ENCODE data around the gene PDLIM7.

The PDLIM7 gene

DNA sequence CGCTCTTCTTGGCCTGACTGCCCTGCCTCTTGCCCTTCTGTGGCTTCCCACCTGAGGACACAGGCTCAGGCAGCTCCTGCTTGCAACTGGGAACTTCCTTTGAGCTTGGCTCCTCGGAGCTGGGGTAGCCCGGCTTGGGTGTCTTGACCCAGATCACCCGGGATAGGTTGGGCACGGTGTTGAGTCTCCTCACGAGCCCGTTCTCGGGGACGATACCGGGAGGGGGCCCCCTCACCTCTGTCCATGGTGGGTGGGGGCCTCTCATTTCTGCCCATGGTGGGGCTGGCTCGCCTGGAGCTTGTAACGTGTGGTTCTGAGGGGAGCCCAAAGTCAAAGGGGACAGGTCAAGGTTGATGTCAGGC lies 27.1 kb upstream of the PDLIM7 start:
- TF ChIP-seq, protein P1, sequence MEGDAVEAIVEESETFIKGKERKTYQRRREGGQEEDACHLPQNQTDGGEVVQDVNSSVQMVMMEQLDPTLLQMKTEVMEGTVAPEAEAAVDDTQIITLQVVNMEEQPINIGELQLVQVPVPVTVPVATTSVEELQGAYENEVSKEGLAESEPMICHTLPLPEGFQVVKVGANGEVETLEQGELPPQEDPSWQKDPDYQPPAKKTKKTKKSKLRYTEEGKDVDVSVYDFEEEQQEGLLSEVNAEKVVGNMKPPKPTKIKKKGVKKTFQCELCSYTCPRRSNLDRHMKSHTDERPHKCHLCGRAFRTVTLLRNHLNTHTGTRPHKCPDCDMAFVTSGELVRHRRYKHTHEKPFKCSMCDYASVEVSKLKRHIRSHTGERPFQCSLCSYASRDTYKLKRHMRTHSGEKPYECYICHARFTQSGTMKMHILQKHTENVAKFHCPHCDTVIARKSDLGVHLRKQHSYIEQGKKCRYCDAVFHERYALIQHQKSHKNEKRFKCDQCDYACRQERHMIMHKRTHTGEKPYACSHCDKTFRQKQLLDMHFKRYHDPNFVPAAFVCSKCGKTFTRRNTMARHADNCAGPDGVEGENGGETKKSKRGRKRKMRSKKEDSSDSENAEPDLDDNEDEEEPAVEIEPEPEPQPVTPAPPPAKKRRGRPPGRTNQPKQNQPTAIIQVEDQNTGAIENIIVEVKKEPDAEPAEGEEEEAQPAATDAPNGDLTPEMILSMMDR (IDR thresholded peaks at IDR 0.05; ENCODE audit: low read depth, low read length): no peak
- no peak overlapping the region for H3K4me3 ChIP-seq (ENCODE audit: low read depth, low read length)
- in situ Hi-C loops (cut with HindIII; ENCODE audit: low sequenced_read_pairs): no loop called here
- DNase-seq (ENCODE audit: low read depth, low spot score): no peak

DNA sequence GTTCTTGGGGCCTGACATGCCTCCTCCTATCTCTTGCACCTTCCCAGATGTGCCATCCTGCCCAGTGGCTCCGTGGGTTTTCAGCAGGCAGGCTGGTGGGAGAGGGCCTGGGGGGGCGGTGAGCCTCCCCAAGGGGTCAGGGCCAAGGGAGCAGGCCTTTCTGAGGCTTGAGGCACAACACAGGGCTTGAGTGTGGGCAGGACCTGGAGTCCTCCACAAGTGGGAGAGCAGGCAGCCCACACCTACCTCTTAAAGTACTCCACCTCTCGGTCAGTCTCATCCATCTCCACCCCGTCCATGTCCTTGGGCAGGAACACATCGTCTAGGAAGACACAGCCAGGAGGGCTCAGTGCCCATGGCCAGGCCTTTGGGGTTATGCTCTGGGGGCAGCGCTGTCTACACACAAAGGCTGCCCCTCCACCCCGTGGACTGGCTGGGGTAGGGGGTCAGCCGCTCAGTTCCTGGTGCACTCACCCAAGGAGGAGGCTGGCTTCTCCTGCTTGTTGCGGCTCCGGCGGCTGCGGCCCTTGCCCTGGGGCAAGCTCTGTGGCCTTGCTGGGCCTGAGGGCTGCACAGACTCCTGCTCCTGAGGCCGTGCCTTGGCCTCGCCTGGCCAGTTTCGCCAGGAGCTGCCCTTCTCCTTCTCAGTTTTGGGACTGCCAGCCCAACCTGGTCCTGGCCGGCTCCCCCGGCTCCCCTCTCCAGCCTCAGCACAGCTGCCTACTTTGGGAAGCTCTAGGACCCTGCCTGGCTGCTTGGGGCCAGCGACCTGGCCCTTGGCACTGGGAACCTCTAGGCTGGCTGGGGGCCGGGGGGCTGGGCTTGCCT lies 26.5 kb upstream of the PDLIM7 start:
- TF ChIP-seq, protein P1 (IDR thresholded peaks at IDR 0.05; ENCODE audit: low read depth, low read length): no peak
- no peak overlapping the region for H3K4me3 ChIP-seq (ENCODE audit: low read depth, low read length)
- DNase-seq (ENCODE audit: low read depth, low spot score): no peak
- in situ Hi-C loops (cut with HindIII; ENCODE audit: low sequenced_read_pairs): no loop called here

DNA sequence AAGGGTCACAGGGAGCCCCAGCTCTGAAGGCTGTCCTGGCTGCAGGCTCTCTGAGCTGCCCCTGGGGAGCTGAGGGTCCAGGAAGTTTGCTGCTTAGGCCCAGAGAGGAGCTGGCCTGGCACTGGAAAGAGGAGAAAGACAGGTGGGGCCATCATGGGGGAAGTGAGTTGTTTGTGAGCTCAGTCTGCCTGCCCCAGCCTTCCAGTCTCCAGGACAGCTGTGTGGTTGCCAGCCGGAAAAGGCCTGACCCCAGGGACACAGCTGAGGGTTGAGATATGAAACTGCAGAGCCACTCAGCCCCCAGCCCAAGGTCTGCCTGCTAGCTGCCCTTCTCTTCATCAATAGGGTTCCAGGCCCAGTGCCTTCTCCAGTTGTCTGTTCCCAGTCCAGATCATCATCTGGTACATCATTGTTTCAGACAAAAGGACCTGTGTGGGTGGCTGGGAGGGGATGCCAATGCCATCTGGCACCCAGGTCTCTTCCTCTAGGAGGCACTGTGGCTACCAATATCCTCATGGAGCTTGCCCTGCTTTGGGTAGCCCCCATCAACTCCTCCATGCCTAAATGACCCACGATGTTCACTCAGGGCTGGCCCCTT lies 23.6 kb upstream of the PDLIM7 start:
- DNase-seq (ENCODE audit: low read depth, low spot score): no peak
- TF ChIP-seq, protein P1 (IDR thresholded peaks at IDR 0.05; ENCODE audit: low read depth, low read length): peak; percentile 8
- H3K4me3 ChIP-seq (ENCODE audit: low read depth, low read length): no peak overlapping the region
- in situ Hi-C loops (cut with HindIII; ENCODE audit: low sequenced_read_pairs): no loop called here

DNA sequence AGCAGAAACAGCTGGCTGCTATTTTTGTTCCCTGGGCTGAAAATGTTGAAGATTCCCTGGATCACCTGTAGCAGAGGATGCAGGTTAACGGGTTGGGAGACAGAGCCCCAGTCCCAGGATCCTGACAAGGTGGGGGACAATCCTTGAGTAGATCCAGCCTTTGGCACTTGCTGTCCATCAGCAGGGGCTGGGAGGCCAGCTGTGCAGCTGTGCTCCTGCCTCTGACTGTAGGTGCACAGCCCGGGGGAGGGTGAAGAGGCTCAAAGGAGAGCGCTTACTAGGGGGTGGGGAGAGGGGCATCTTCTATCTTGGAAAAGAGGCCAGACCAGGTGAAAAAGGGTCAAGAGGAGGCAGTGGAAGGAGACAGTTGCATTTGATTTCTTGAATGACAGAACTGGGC lies 22.9 kb upstream of the PDLIM7 start:
- H3K4me3 ChIP-seq (ENCODE audit: low read depth, low read length): no peak overlapping the region
- in situ Hi-C loops (cut with HindIII; ENCODE audit: low sequenced_read_pairs): no loop called here
- no peak for DNase-seq (ENCODE audit: low read depth, low spot score)
- TF ChIP-seq, protein P1 (IDR thresholded peaks at IDR 0.05; ENCODE audit: low read depth, low read length): no peak

DNA sequence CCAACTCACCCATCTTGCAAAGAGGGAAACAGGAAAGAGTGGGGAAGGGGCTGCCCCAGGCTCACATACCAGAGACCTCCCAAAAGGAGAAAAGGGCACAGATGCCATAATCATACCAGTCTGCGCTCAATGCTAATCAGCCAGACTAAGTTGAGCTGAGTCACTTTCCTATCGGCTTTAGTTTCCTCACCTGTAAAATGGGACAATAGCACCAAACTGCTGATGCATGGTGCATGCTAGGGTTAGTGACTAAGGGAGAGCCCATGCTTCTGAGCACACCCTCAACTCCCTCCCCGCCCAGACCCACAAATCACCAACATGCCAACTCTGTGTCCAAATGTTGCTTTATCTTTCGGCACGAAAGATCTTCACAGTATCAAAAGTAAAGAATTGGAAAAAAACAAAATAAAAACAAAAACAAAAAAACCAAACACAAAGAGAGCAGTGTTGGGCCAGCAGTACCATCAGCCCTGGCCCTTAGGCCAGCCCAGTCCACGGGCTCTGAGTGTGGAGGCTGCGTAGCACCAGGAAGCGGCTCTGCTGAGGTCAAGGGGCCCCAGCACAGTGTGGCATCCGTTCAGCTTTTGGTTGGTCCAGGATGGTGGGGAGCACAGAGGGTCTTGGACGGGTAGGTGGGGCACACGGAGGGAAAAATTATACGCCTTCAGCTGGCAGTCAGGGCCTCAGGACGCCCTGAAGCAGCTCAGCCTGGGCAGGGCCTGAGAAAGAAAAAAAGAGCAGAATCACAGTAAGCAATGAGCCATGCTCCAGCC lies 22.2 kb upstream of the PDLIM7 start:
- no peak for DNase-seq (ENCODE audit: low read depth, low spot score)
- H3K4me3 ChIP-seq (ENCODE audit: low read depth, low read length): no peak overlapping the region
- TF ChIP-seq, protein P1 (IDR thresholded peaks at IDR 0.05; ENCODE audit: low read depth, low read length): no peak
- in situ Hi-C loops (cut with HindIII; ENCODE audit: low sequenced_read_pairs): no loop called here

DNA sequence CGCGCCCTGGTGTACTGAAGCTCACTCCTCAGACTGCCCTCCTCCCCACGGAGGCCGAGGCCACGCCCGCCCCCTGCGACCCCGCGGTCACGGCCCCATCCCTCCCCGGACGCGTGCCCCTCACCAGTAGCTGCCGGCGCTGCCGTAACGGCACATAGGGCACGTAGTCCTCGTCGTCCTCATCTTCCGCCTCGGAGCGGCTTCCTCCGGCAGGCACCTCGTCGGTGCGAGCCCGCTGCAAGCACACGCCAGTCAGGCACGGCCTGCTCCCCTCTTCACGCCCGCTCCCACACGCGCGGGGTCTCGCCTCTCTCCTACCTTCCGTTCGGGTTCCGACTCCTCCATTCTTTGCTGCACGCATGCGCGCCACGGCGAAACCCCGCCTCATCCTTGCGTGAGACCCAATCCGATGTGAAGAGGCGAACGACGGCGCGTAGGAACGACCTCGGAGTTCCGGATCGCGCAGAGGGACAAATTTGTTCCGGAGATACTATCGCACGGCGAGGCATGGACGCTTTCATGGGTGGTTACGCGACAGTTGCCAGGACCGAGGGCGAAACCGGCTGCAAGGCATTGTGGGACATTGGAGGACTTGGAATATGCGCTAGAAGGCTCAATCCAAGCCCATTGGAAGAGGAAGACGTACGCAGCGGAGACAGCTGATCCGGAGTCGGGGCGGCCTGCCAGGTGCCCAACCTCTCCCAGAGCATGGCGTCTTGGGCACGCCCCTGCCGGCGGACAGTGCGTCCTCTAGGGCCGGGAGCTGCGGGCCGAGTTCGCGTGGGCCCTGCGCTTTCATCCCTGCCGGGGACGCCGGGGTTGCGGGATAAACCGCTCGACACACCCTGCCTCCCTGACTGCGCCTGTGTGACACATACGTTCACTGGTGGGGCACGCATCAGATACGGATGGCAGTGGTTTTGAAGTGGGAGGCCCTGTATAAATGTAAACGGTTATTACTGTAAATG lies 19.5 kb upstream of the PDLIM7 start, which contains the start of gene DDX41:
TSS of gene DDX41 (minus strand) at position 361 of the 968 bp plus-strand sequence. CDS start at position 345, 16 bp downstream.
- DNase-seq (ENCODE audit: low read depth, low spot score): peak; percentile 99
- TF ChIP-seq, protein P1 (IDR thresholded peaks at IDR 0.05; ENCODE audit: low read depth, low read length): no peak
- H3K4me3 ChIP-seq (ENCODE audit: low read depth, low read length): peak within 1 kb of the TSS; percentile 88
- in situ Hi-C loops (cut with HindIII; ENCODE audit: low sequenced_read_pairs): no loop called here

Measured in astrocyte of the spinal cord (primary cell).